GM23338 (cell line): ENCODE results near the gene APPBP2. TPM values are rescaled to one million over a fixed set of nuclear protein-coding genes. Genes with fewer than 3 reads are reported as not detected.

ENCODE experiments used
- ATAC-seq: fragments of 200-7000 bp; cut with Tn5 transposase; 3 replicates; pipeline ENCODE4 v1.9.1; 2020
- DNase-seq: peaks from one replicate; pipeline ENCODE4 v3.0.0-alpha.2; 2015; ENCODE audit warnings: low spot score
- H2AFZ ChIP-seq: fragments of 200-600 bp; sonication (generic); 2 replicates; pipeline ENCODE4 v1.8.0; 2016; ENCODE audit warnings: antibody characterized with exemption, mild to moderate bottlenecking, moderate library complexity
- H3F3A ChIP-seq: fragments of 200-600 bp; sonication (generic); replicated peaks from 2 replicates; pipeline ENCODE4 v1.8.0; 2017; ENCODE audit warnings: antibody characterized with exemption, mixed run types, low read depth
- H3K27ac ChIP-seq: fragments of 200-600 bp; sonication (generic); 2 replicates; pipeline ENCODE4 v1.6.1; 2016; ENCODE audit warnings: low read depth
- H3K27me3 ChIP-seq: fragments of 200-600 bp; sonication (generic); 2 replicates; pipeline ENCODE4 v1.8.0; 2016; ENCODE audit warnings: mild to moderate bottlenecking, mixed run types, moderate library complexity; ENCODE audit not compliant: insufficient read depth
- H3K36me3 ChIP-seq: fragments of 200-600 bp; sonication (generic); 2 replicates; pipeline ENCODE4 v1.8.0; 2016; ENCODE audit warnings: mild to moderate bottlenecking; ENCODE audit not compliant: insufficient read depth
- H3K4me1 ChIP-seq: fragments of 200-600 bp; sonication (generic); 2 replicates; pipeline ENCODE4 v1.8.0; 2016; ENCODE audit warnings: mild to moderate bottlenecking, moderate library complexity; ENCODE audit not compliant: insufficient read depth
- H3K4me2 ChIP-seq: fragments of 200-600 bp; sonication (generic); 2 replicates; pipeline ENCODE4 v1.7.1; 2017; ENCODE audit warnings: mixed run types
- H3K4me3 ChIP-seq: fragments of 200-600 bp; sonication (generic); 2 replicates; pipeline ENCODE4 v1.6.1; 2016; ENCODE audit warnings: mixed run types
- H3K79me2 ChIP-seq: fragments of 200-600 bp; sonication (generic); replicated peaks from 2 replicates; pipeline ENCODE4 v1.8.0; 2017; ENCODE audit warnings: mild to moderate bottlenecking; ENCODE audit not compliant: insufficient read depth
- H3K9me2 ChIP-seq: fragments of 200-600 bp; sonication (generic); 2 replicates; pipeline ENCODE4 v1.8.0; 2017; ENCODE audit not compliant: insufficient read depth
- H4K20me1 ChIP-seq: fragments of 200-600 bp; sonication (generic); replicated peaks from 2 replicates; pipeline ENCODE4 v1.8.0; 2017; ENCODE audit warnings: mild to moderate bottlenecking; ENCODE audit not compliant: insufficient read depth
- H3K27ac Mint-ChIP-seq: 2 replicates; pipeline ENCODE4 v1.8.0; 2020; ENCODE audit warnings: inconsistent platforms, mild to moderate bottlenecking, moderate library complexity, mixed read lengths
- H3K27me3 Mint-ChIP-seq: 3 replicates; pipeline ENCODE4 v1.8.0; 2022; ENCODE audit warnings: low read depth, mild to moderate bottlenecking, moderate library complexity, mixed read lengths, inconsistent platforms; ENCODE audit not compliant: insufficient read depth, poor library complexity
- H3K36me3 Mint-ChIP-seq: 3 replicates; pipeline ENCODE4 v1.8.0; 2021; ENCODE audit warnings: low read depth, mild to moderate bottlenecking, inconsistent platforms, moderate library complexity, mixed read lengths
- H3K4me1 Mint-ChIP-seq: 3 replicates; pipeline ENCODE4 v1.8.0; 2020; ENCODE audit warnings: mild to moderate bottlenecking, inconsistent platforms, mixed read lengths
- H3K4me3 Mint-ChIP-seq: 3 replicates; pipeline ENCODE4 v1.8.0; 2021; ENCODE audit warnings: moderate library complexity, mild to moderate bottlenecking, inconsistent platforms, mixed read lengths
- H3K9me3 Mint-ChIP-seq: 3 replicates; pipeline ENCODE4 v1.8.0; 2020; ENCODE audit warnings: moderate library complexity, mild to moderate bottlenecking, inconsistent platforms, mixed read lengths
- CREB1 ChIP-seq: fragments of 250-450 bp; sonication (Bioruptor Pico); IDR thresholded peaks from 2 replicates; pipeline ENCODE4 v1.5.0; 2020; ENCODE audit warnings: low read depth, mild to moderate bottlenecking, moderate library complexity
- CTCF ChIP-seq, 2 experiments: fragments of 200-600 bp in 1 of 2; sonication (generic) in 1 of 2; conservative IDR thresholded peaks; 2 replicates each; pipeline versions ENCODE4 v1.5.1 to v1.6.1; 2016 to 2017; ENCODE audit warnings: antibody characterized with exemption in 2 of 2, low read depth in 2 of 2, mild to moderate bottlenecking in 2 of 2, moderate library complexity in 1 of 2
- ETS1 ChIP-seq: IDR thresholded peaks from 2 replicates; pipeline ENCODE4 v1.6.1; 2016; ENCODE audit warnings: antibody characterized with exemption
- EZH2 ChIP-seq: fragments of 200-600 bp; sonication (generic); IDR thresholded peaks from one replicate; pipeline ENCODE4 v1.8.0; 2017; ENCODE audit warnings: antibody characterized with exemption, mild to moderate bottlenecking, low read depth; ENCODE audit not compliant: unreplicated experiment
- EZH2phosphoT487 ChIP-seq: fragments of 200-600 bp; sonication (generic); IDR thresholded peaks from one replicate; pipeline ENCODE4 v1.8.1; 2018; ENCODE audit warnings: antibody characterized with exemption; ENCODE audit not compliant: unreplicated experiment
- JUNB ChIP-seq: IDR thresholded peaks from one replicate; pipeline ENCODE4 v1.6.1; 2016; ENCODE audit warnings: antibody characterized with exemption; ENCODE audit not compliant: unreplicated experiment
- NANOG ChIP-seq: IDR thresholded peaks from 2 replicates; pipeline ENCODE4 v1.6.1; 2016; ENCODE audit warnings: antibody characterized with exemption, borderline replicate concordance
- POLR2AphosphoS5 ChIP-seq: IDR thresholded peaks from 2 replicates; pipeline ENCODE4 v1.6.1; 2016; ENCODE audit warnings: antibody characterized with exemption, low read depth
- REST ChIP-seq: IDR thresholded peaks from one replicate; pipeline ENCODE4 v1.6.1; 2018; ENCODE audit warnings: antibody characterized with exemption; ENCODE audit not compliant: unreplicated experiment
- STAT1 ChIP-seq: IDR thresholded peaks from one replicate; pipeline ENCODE4 v1.6.1; 2016; ENCODE audit warnings: antibody characterized with exemption; ENCODE audit not compliant: unreplicated experiment
- ZNF114 ChIP-seq: fragments of 250-450 bp; sonication (Bioruptor Pico); IDR thresholded peaks from 2 replicates; pipeline ENCODE4 v1.5.0; 2020; ENCODE audit warnings: mild to moderate bottlenecking, moderate library complexity
- ZNF331 ChIP-seq: fragments of 250-450 bp; sonication (Bioruptor Pico); IDR thresholded peaks from 2 replicates; pipeline ENCODE4 v1.5.0; 2020; ENCODE audit warnings: low read depth, mild to moderate bottlenecking, moderate library complexity
- polyA plus RNA-seq: library from polyadenylated mRNA; unstranded; fragments of >200 nt; fragmentation: Nextera tagmentation; extraction: Ambion mirVana; gene quantifications from 2 replicates; pipeline ENCODE4 v1.2.1, GENCODE V29; 2016
- total RNA-seq: library from RNA; depleted of rRNA; stranded (reverse); fragments of >200 nt; shearing (Covaris generic); gene quantifications from 2 replicates; pipeline ENCODE4 v1.2.3, GENCODE V29; 2014

Gene APPBP2
- total and polyA plus RNA-seq, 2 experiments from 2014 or later: 9.3 to 15.0 TPM

GRCh38 chr17:60463157-60463835 lies 62.7 kb downstream of the APPBP2 start:
- Histone ChIP-seq H3K9me2 (no peaks in the 10 kb centered on the region), H3K27ac (no peak overlapping the region), H3K79me2 (0 out of 2 replicates have a peak, but pooled peaks cover 4% of the 10 kb centered on the region), H3K4me2 (no peak overlapping the region), H2AFZ (no peak overlapping the region), H3K4me3 (no peak overlapping the region), H3K4me1 (no peaks in the 10 kb centered on the region), H3K27me3 (no peaks in the 10 kb centered on the region), H4K20me1 (no peaks in the 10 kb centered on the region), H3K36me3 (peaks cover 17% of the 10 kb centered on the region; the same call in 1 of the 2 replicates), H3F3A (no peaks in the 10 kb centered on the region)
- ATAC-seq: no peak
- H3K36me3 Mint-ChIP-seq: peaks cover 35% of the 10 kb centered on the region; the same call in 2 of the 3 replicates
- no peak overlapping the region for H3K4me3 Mint-ChIP-seq
- peaks cover 5% of the 10 kb centered on the region for H3K27me3 Mint-ChIP-seq
- no peak overlapping the region for H3K27ac Mint-ChIP-seq
- no peaks in the 10 kb centered on the region for H3K4me1 Mint-ChIP-seq
- no peak for TF ChIP-seq CREB1 (CRISPR knock-in tag)
- no peak for TF ChIP-seq NANOG
- TF ChIP-seq CTCF (conservative IDR thresholded peaks at IDR 0.05; ENCODE audit: low read depth in 2 of 2): no peak
- TF ChIP-seq ZNF114 (CRISPR knock-in tag): no peak
- TF ChIP-seq ZNF331: no peak
- TF ChIP-seq REST: no peak
- no peak for TF ChIP-seq STAT1
- no peak for DNase-seq
- H3K9me3 Mint-ChIP-seq: no peaks in the 10 kb centered on the region

GRCh38 chr17:60461584-60461983 lies 64.5 kb downstream of the APPBP2 start:
- Mint-ChIP-seq H3K4me3 (no peak overlapping the region), H3K36me3 (peaks cover 49% of the 10 kb centered on the region), H3K9me3 (no peaks in the 10 kb centered on the region; the same call in 2 of the 3 replicates), H3K27ac (no peak overlapping the region), H3K27me3 (peaks cover 3% of the 10 kb centered on the region), H3K4me1 (no peaks in the 10 kb centered on the region)
- Histone ChIP-seq H2AFZ (no peak overlapping the region), H3K4me2 (no peak overlapping the region), H3F3A (no peaks in the 10 kb centered on the region), H3K4me3 (no peak overlapping the region), H3K36me3 (peaks cover 17% of the 10 kb centered on the region; the same call in 1 of the 2 replicates), H3K79me2 (0 out of 2 replicates have a peak, but pooled peaks cover 4% of the 10 kb centered on the region), H3K4me1 (no peaks in the 10 kb centered on the region), H3K27me3 (no peaks in the 10 kb centered on the region), H3K9me2 (no peaks in the 10 kb centered on the region), H4K20me1 (no peaks in the 10 kb centered on the region), H3K27ac (no peak overlapping the region)
- DNase-seq (no peak), ATAC-seq (no peak)
- TF ChIP-seq POLR2AphosphoS5: no peak
- no peak for TF ChIP-seq ETS1
- no peak for TF ChIP-seq ZNF331
- TF ChIP-seq JUNB: no peak
- TF ChIP-seq CREB1 (CRISPR knock-in tag): no peak
- TF ChIP-seq EZH2phosphoT487: no peak
- no peak for TF ChIP-seq CTCF (conservative IDR thresholded peaks at IDR 0.05; ENCODE audit: low read depth in 2 of 2)
- no peak for TF ChIP-seq EZH2
- no peak for TF ChIP-seq NANOG
